Measurements from ENCODE around the gene CARD9.

DNA sequence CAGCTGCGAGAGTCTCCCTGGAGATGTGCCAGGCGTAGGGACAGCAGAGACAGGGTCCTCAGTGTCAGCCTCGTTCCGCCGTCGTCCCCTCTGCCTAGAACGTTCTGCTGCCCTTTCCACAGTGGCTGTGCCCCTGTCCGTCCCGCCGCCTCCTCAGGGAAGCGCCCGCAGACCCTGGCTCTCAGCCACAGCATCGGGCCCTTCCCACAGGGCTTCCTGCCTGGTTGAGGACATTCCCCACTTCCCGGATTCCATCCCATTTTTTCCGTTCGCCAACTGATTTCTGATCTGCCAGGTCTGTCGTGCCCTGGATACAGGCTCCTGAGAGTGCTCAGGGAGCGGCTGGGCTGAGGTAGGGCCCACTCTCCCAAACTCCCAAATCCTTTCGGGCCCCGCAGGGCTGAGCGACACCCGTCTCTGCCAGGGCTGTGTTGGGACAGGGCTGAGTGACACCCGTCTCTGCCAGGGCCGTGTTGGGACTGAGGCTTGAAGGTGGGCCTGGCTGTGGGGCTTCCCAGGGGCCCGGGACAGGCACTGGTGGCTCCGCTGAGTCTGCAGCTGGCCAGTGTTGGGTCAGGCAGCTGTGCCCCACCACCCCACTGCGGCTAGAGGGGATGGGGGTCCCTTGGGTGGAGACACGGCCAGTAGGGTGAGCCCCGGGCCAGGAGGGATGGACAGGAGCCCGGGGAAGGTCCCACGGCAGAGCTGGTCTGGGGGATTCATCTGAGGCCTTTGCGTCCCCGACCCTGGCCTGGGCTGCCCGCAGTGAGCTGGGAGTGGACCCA lies 25.8 kb downstream of the CARD9 start:
- TF ChIP-seq POLR2A (IDR thresholded peaks at IDR 0.05) (no peak), POLR2AphosphoS5 (IDR thresholded peaks at IDR 0.05) (peak; percentile 38 to 63 (median 42))
- TF ChIP-seq, protein P1, sequence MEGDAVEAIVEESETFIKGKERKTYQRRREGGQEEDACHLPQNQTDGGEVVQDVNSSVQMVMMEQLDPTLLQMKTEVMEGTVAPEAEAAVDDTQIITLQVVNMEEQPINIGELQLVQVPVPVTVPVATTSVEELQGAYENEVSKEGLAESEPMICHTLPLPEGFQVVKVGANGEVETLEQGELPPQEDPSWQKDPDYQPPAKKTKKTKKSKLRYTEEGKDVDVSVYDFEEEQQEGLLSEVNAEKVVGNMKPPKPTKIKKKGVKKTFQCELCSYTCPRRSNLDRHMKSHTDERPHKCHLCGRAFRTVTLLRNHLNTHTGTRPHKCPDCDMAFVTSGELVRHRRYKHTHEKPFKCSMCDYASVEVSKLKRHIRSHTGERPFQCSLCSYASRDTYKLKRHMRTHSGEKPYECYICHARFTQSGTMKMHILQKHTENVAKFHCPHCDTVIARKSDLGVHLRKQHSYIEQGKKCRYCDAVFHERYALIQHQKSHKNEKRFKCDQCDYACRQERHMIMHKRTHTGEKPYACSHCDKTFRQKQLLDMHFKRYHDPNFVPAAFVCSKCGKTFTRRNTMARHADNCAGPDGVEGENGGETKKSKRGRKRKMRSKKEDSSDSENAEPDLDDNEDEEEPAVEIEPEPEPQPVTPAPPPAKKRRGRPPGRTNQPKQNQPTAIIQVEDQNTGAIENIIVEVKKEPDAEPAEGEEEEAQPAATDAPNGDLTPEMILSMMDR (IDR thresholded peaks at IDR 0.05 in 8 of 11, conservative IDR thresholded peaks at IDR 0.05 in 3 of 11): no peak
